Vagina (tissue), 2 donors: ENCODE data around the gene BORA. TPM values are rescaled to one million over a fixed set of nuclear protein-coding genes. Genes with fewer than 3 reads are reported as not detected.

Source experiments
- DNase-seq, 2 donors: peaks; one replicate each; pipeline ENCODE4 v3.0.0-alpha.2; 2017; ENCODE audit errors: extremely low spot score in 2 of 2
- H3K27ac ChIP-seq: fragments of 200-600 bp; sonication (generic); one replicate; pipeline ENCODE4 v1.5.1; 2019
- H3K27me3 ChIP-seq: fragments of 200-600 bp; sonication (generic); one replicate; pipeline ENCODE4 v1.5.1; 2019
- H3K36me3 ChIP-seq, 2 donors: fragments of 200-600 bp; sonication (generic); one replicate each; pipeline ENCODE4 v1.5.1; 2017 to 2019
- H3K4me1 ChIP-seq: fragments of 200-600 bp; sonication (generic); one replicate; pipeline ENCODE4 v1.5.1; 2019
- H3K4me3 ChIP-seq, 2 donors: fragments of 200-600 bp; sonication (generic); 1 replicate in 1 of 2; 2 replicates in 1 of 2; pipeline ENCODE4 v1.5.1; 2016 to 2019
- H3K9me3 ChIP-seq: fragments of 200-600 bp; sonication (generic); one replicate; pipeline ENCODE4 v1.5.1; 2019
- CTCF ChIP-seq, 3 experiments: fragments of 450-650 bp in 2 of 3; fragments of 200-600 bp in 1 of 3; sonication (generic) in 1 of 3; IDR thresholded peaks; one replicate each; pipeline ENCODE4 v1.5.1; 2017 to 2019; ENCODE audit warnings: antibody characterized with exemption in 3 of 3, mild to moderate bottlenecking in 2 of 3, moderate library complexity in 2 of 3
- POLR2A ChIP-seq, 2 donors: fragments of 450-650 bp; IDR thresholded peaks; one replicate each; pipeline ENCODE4 v1.6.1; 2017; ENCODE audit warnings: antibody characterized with exemption in 2 of 2, mild to moderate bottlenecking in 2 of 2, moderate library complexity in 2 of 2
- POLR2AphosphoS5 ChIP-seq, 2 donors: sonication (generic); formaldehyde crosslinking; IDR thresholded peaks; one replicate each; pipeline ENCODE4 v1.9.0; 2017; ENCODE audit warnings: antibody characterized with exemption in 2 of 2, mild to moderate bottlenecking in 2 of 2, low read depth in 1 of 2; ENCODE audit not compliant: insufficient read depth in 1 of 2
- intact Hi-C: fragments of 100-400 bp; cut with DNase I; formaldehyde crosslinking; loops from one replicate; pipeline ENCODE4 v1.15.1; 2023
- total RNA-seq: library from RNA; depleted of rRNA; stranded (reverse); fragments of >200 nt; gene quantifications from one replicate; pipeline ENCODE4 v1.2.3, GENCODE V29; 2016

BORA gene
- total RNA-seq, 1 donor from 2014 or later, result 1.7 TPM

GRCh38 chr13:72689181-72689696 lies 38.5 kb upstream of the BORA start:
- no peak for TF ChIP-seq POLR2AphosphoS5 (IDR thresholded peaks at IDR 0.05; ENCODE audit: insufficient read depth in 1 of 2, low read depth in 1 of 2)
- TF ChIP-seq CTCF (IDR thresholded peaks at IDR 0.05), result no peak
- TF ChIP-seq POLR2A (IDR thresholded peaks at IDR 0.05), result no peak

GRCh38 chr13:72692884-72693514 lies 34.7 kb upstream of the BORA start:
- no peaks in the 10 kb centered on the region for H3K9me3 ChIP-seq
- H3K36me3 ChIP-seq, result no peaks in the 10 kb centered on the region
- intact Hi-C loops, result no loop called here
- H3K4me3 ChIP-seq, result no peak overlapping the region
- DNase-seq, result no peak
- TF ChIP-seq POLR2A (IDR thresholded peaks at IDR 0.05) (no peak), POLR2AphosphoS5 (IDR thresholded peaks at IDR 0.05; ENCODE audit: insufficient read depth in 1 of 2, low read depth in 1 of 2) (no peak), CTCF (IDR thresholded peaks at IDR 0.05) (no peak)
- no peaks in the 10 kb centered on the region for H3K27me3 ChIP-seq
- H3K27ac ChIP-seq, result no peak overlapping the region
- H3K4me1 ChIP-seq, result no peaks in the 10 kb centered on the region

More at GRCh38 chr13:72689181-72689696, 38.5 kb upstream of the BORA start:
- no peak overlapping the region for H3K4me3 ChIP-seq
- intact Hi-C loops, result no loop called here
- H3K4me1 ChIP-seq, result no peaks in the 10 kb centered on the region
- H3K27me3 ChIP-seq, result no peaks in the 10 kb centered on the region
- H3K27ac ChIP-seq, result no peak overlapping the region
- H3K9me3 ChIP-seq, result no peaks in the 10 kb centered on the region
- DNase-seq, result no peak
- H3K36me3 ChIP-seq, result no peaks in the 10 kb centered on the region

DNA sequence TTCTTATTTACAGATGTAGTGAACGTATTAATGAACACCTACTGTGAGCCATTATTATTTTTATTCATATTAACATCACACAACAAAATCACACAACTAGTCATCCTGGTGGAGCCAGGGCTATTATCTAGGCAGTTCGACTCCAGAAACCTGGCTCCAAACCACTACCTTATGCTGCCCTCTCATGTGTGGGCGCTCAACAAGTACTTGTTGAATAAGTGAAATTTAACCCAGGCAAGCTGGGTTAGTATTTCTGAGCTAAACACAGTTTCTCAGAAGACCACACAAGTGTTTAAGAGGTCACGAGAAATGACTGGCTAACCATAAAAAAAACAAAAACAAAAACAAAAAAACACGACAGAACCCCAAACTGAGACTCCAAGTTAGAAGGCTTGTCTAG lies 33.9 kb upstream of the BORA start:
- Histone ChIP-seq H3K27me3 (no peaks in the 10 kb centered on the region), H3K27ac (no peak overlapping the region), H3K4me3 (no peak overlapping the region), H3K9me3 (no peaks in the 10 kb centered on the region), H3K36me3 (no peaks in the 10 kb centered on the region), H3K4me1 (no peaks in the 10 kb centered on the region)
- DNase-seq, result no peak
- intact Hi-C loops, result no loop called here
- TF ChIP-seq CTCF (IDR thresholded peaks at IDR 0.05) (no peak), POLR2A (IDR thresholded peaks at IDR 0.05) (no peak), POLR2AphosphoS5 (IDR thresholded peaks at IDR 0.05; ENCODE audit: insufficient read depth in 1 of 2, low read depth in 1 of 2) (no peak)

- no peaks in the 10 kb centered on the region for H3K36me3 ChIP-seq
- TF ChIP-seq POLR2A (IDR thresholded peaks at IDR 0.05) (no peak), CTCF (IDR thresholded peaks at IDR 0.05) (no peak)
- intact Hi-C loops, result no loop called here
- no peak overlapping the region for H3K27ac ChIP-seq
- no peak for DNase-seq
- H3K4me3 ChIP-seq, result no peak overlapping the region
- no peaks in the 10 kb centered on the region for H3K9me3 ChIP-seq
- H3K27me3 ChIP-seq, result no peaks in the 10 kb centered on the region
- no peaks in the 10 kb centered on the region for H3K4me1 ChIP-seq
Measured at GRCh38 chr13:72694314-72694713, 33.4 kb upstream of the BORA start.

- Histone ChIP-seq H3K27ac (no peak overlapping the region), H3K9me3 (no peaks in the 10 kb centered on the region), H3K4me3 (no peak overlapping the region), H3K4me1 (no peaks in the 10 kb centered on the region), H3K36me3 (no peaks in the 10 kb centered on the region), H3K27me3 (no peaks in the 10 kb centered on the region)
- intact Hi-C loops, result no loop called here
- DNase-seq, result no peak
- TF ChIP-seq POLR2AphosphoS5 (IDR thresholded peaks at IDR 0.05; ENCODE audit: insufficient read depth in 1 of 2, low read depth in 1 of 2) (no peak), POLR2A (IDR thresholded peaks at IDR 0.05) (no peak), CTCF (IDR thresholded peaks at IDR 0.05) (no peak)
Measured at GRCh38 chr13:72696579-72696978, 31.1 kb upstream of the BORA start.
